HG02884 (cell line): Measurements from ENCODE around the gene DCTPP1.
A peak's percentile ranks its signal among the peaks of the same experiment; 100 is the strongest.

ENCODE experiments used
- ATAC-seq: cut with Tn5 transposase; IDR thresholded peaks from one replicate; pipeline ENCODE4 v1.9.1; 2021; ENCODE audit warnings: mild to moderate bottlenecking, moderate library complexity; ENCODE audit not compliant: unreplicated experiment

The DCTPP1 gene

DNA sequence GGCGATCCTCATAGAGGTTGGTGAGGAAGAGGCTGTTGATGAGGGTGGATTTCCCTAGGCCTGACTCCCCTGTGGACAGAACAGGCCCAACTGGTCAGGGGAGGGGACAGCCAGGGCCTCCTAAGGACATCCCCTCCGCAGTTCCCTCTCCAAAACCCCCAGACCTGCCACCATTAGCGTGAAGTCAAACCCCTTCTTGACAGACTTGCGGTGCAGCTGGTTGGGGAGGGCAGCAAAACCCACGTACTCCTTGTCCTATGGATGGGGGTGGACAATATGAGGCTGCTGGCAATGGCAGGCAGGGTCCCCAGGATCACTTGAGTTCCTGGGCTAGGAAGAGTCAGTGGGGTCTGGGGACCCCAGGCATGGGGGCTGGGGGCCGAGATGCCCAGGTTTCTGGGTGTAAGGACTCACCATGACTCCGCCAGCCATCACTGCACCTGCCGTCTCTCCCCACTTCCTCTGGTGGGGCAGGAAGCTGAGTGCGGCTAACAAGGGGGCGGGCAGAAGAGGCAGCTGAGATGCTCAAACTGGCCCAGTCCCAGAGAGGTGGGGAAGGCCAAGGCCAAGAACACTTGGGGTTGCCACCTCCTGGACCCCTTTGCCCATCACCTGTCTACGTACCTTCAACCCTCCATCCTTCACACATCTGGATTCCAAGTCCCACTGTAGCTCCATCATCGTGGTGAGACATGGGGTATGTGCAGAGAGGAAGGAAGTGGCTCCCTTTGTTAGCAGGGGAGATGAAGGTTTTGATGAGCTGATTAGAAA lies 47.5 kb downstream of the DCTPP1 start, which contains the start of gene SEPTIN1:
SEPTIN1 (minus strand) TSS at position 451 of the 771 bp plus-strand sequence; CDS start at position 432, 19 bp downstream.
- no peak for ATAC-seq

DNA sequence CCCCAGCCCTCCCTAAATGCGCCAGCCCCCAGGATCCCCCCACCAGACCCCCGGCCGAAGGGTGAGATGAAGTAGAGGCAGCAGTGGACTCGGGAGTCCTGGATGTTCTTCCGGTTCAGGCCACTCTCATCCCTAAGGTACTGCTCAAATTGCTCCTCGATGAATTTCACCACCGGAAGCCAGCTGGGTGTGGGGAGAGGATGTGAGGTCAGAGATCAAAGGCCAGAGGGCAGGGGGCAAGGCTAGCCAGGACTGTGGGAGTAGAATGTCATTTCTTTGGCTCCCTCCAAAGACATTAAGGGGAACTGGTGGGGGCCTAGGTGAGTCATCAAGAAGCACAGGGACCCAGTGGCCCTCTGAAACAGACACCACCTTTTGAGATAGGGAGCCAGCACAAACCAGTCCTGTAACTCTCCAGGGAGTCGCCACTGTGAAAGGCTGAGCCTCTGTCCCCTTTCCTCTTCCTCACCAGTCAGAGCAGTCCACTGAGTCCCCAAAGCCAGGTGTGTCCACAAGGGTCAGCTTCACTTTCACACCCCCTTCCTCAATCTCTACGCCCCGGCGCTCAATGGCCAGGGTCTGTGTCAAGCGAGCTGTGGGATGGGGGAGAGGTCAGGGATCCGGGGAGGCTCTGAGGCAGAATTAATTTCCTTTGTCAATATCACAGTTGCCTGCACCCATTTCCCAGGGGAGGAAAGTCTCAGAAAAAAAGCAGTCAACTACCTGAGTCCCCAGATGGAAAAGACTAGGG lies 48.4 kb downstream of the DCTPP1 start:
- no peak for ATAC-seq

DNA sequence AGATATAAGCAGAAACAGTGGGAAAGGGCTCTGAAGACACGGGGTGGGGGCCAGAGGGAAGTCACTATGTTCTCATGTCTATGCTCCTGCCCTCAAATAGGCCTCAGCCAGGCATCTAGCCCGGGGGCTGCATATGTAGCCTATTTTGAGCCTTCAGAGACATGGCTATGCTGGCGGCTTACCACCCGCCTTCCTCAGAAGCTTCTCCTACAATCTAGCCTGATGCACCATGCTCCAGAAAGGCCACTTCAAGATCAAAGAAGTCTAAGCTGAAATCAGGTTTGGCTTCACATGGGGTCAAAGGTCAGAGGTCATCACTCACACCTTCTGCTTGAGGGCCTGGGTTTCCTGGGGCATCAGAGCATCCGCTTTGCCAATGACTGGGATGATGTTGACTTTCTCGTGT lies 49.0 kb downstream of the DCTPP1 start:
- ATAC-seq, result no peak

- ATAC-seq, result no peak
These were observed 49.6 kb downstream of the DCTPP1 start for GRCh38 chr16:30380072-30380802.

DNA sequence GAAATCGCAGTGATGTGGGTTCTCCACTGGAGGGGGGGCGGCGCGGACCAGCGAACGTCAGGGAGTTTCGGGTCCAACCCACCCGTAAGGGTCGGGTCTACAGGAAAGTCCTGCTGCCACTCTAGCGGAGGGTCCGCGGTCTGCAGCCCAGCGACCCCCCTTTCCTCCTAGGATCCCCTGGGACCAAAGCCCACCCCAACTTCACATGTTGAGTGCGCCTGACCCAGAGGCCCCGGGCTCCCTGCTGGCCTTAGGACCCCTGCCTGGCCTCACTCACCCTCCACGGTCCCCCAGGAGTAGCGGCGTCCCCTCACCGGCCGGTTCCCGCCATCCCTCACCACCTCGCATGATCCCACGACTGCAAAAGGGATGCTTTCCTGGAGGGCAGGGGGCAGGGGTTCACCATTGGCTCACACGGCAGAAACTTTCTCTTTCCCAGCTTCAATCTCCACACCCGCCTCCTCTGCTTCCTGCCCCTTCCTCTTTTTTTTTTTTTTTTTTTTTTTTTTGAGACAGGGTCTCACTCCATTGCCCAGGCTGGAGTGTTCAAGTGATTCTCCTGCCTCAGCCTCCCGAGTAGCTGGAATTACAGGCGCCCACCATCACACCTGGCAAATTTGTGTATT lies 50.6 kb downstream of the DCTPP1 start:
- no peak for ATAC-seq

DNA sequence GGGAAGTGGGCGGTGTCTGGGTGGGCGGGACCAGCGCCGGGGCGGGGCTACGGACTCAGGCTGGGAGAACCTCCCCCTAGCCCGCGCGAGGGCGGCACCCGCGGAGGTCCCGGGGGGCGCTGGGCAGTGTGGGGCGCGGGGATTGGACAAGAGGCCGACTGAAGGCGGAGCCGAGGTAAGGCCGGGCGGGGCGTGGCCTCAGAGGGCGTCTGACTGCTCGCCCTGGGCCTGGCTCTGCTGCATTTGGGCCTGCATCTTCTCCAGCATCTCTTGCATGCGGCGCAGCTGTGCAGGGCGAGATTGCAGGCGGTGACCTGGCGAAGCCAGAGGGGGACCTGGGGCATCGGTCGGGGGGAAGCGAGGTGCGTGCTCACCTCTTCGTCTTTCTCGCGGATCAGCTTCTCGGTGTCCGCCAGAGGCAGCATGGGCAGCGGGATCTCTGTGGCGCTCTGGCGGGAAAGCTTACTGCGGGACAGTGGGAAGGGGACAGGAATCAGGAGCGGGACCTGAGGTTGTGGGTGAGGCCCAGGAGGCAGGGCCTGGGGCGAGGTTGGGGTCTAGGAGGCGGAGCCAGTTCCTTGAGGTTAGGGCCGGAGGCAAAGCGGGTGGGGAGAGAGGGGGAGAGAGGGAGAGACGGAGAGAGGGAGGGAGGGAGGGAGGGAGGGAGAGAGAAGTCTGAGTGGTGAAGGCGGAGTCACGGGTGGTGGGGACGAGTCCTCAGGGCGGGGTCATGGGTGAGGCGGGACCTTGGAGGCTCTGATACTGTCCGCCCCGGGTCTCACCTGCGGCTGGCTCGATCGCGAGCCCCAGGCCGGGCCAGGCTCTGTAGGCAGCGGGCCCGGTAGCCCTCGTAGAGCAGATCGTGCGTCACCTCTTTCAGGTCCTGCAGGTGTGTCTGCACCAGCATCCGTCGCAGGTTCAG lies 51.3 kb downstream of the DCTPP1 start:
- peak; percentile 75 for ATAC-seq

DNA sequence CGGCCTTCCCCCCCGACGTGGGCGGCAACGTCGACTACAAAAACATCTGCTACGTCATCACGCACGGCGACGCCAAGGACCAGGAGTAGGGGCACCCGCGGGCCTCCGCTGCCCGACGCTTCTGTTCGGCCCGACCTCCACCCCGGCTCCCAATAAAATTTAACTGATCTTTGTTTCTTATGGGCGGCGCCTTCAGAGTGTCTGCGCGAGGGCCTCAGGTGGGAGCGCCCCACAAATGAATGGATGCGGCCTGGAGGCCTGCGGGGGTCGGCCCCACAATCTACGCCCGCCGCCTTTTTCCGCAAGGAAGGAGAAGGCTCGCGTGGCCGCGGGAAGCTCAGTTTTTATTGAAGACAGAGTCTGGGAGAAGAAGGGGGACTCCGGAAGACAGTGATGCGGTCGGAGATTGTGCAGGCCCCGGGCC lies 52.0 kb downstream of the DCTPP1 start:
- no peak for ATAC-seq

- no peak for ATAC-seq
These were observed 52.6 kb downstream of the DCTPP1 start for GRCh38 chr16:30377050-30377811.

DNA sequence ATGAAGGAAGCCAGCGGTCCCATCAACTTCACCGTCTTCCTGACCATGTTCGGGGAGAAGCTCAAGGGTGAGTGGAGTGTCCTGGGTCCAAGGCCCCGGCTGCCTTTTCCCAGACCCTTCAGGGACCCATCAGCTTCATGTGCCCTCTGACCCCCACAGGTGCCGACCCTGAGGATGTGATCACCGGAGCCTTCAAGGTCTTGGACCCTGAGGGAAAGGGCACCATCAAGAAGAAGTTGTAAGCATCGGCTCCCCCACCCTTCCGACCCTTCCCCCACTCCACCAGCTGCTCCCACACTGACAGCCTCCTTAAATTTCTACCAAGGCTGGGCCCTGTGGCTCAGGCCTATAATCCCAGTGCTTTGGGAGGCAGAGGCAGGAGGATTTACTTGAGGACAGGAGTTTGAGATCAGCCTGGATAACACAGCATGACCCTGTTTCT lies 53.3 kb downstream of the DCTPP1 start:
- ATAC-seq, result no peak

DNA sequence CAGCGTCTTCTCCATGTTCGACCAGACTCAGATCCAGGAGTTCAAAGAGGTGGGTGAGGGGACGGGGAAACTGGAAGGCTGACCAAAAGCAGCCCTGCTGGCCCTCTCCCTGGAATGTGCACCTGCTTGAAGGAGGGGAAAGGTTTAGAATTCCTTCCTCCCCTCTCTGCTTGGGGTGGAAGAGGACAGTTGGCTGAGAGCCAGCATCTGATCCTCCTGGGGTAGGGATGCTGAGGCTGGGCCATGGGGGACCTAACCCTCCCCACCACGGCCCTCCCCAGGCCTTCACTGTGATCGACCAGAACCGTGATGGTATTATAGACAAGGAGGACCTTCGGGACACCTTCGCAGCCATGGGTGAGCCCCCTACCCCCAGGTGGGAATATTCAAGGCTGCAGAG lies 54.0 kb downstream of the DCTPP1 start:
- ATAC-seq, result no peak

DNA sequence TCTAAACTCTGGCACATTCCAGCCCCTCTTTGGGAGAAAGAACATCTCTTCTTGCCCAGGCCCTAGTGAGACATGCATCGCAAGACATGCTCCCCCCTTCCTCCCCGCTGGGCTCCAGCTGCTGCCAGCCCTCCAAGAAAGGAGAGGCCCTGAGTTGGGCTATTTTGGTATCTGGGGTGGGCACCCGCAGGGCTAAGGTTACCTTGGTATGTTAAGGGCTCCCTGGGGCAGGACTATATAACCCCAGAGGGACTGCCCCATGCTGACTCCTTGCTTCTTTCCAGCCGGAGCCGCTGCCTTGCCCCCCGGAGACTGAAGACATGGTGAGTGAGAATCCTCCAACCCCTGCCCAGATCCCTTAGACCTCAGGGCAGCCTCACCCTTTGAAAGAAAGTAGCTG lies 55.3 kb downstream of the DCTPP1 start, which contains the start of gene MYL11:
MYL11 (plus strand) TSS at position 265 of the 400 bp plus-strand sequence; CDS start at position 321, 56 bp downstream.
- ATAC-seq, result no peak
